Keratinocyte (primary cell): ENCODE measurements around the gene TOMM22.

Source experiments
- CTCF ChIP-seq, 3 experiments: IDR thresholded peaks in 1 of 3; conservative IDR thresholded peaks in 1 of 3; optimal IDR thresholded peaks in 1 of 3; 2 replicates in 2 of 3; 3 replicates in 1 of 3; pipeline versions ENCODE3 to v1.5.1; 2011; ENCODE audit warnings: low read length in 3 of 3, mild to moderate bottlenecking in 3 of 3, moderate library complexity in 2 of 3, control low read depth in 1 of 3, inconsistent platforms in 1 of 3; ENCODE audit not compliant: insufficient read depth in 2 of 3; ENCODE audit errors: extremely low read depth in 1 of 3
- EZH2 ChIP-seq: IDR thresholded peaks from one replicate; pipeline ENCODE4 v1.6.1; 2012; ENCODE audit warnings: inconsistent platforms, mild to moderate bottlenecking, low read length, moderate library complexity

GRCh38 chr22:38715852-38716251, 34.1 kb downstream of the TOMM22 start:
- TF ChIP-seq CTCF (optimal IDR thresholded peaks at IDR 0.05 in 1 of 3, IDR thresholded peaks at IDR 0.05 in 1 of 3, conservative IDR thresholded peaks at IDR 0.05 in 1 of 3; ENCODE audit: extremely low read depth in 1 of 3, insufficient read depth in 2 of 3, low read length in 3 of 3) (no peak), EZH2 (no peak)
